ENCODE results near the gene SNRPB.

Gene SNRPB

DNA sequence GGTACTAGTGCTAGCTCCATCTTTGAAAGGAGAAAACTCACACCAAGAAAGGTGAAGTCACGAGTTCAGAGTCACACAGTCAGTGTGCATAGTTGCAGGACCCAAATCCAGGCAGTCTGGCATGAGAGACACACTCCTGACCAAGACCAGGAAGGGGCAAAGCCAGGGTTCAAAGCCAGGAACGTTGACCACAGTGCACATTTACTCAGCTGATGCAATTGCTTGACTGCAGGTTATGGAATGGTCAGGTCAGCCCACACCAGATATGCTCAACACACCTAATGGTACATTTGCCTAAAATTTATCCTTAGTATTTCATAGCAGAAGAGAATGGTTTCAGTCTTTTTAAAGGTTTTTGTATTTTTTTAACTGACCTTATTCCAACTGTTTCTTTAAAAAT lies 52.2 kb downstream of the SNRPB start:
- no peak for DNase-seq

DNA sequence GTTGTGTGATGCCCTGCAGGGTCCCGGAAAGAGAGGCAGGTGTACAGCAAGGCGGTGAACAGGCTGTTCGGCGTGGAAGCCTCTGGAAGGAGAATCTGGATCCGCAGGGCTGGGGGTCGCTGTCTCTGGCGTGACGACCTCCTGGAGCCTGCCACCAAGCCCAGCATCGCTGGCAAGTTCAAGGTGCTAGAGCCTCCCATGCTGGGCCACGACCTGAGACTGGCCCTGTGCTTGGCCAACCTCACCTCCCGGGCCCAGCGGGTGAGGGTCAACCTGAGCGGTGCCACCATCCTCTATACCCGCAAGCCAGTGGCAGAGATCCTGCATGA lies 53.4 kb downstream of the SNRPB start:
- DNase-seq, result no peak

DNA sequence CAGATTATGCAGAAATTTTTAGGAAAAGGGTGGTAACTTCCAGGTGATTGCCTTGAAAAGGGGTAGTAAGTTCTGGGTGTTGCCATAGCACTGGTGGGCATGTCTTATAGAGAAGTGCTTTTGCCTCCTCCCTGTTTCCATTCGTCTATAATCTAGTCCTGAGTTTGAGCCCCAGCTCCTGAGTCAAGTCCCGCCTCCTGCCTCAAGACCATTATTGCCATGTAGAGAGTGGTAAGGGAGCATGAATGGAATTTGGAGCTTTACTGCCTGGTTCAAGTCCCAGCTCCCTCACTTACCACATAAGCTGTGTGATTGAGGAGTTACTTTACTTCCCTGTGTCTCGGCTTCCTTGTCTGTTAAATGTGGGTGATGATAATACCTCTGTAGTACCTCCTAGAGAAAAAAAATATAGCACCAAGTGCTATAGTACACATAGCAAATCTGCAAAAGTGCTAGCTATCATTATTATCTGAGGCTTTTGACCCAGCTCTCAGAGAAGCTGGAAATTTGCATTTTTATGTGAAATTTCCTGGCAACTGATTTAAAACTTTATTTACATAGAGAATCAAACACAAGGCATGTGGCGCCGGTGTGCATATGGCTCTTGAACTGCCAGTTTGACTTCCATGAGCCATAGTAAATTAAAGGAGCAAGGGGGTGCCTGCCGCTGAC lies 53.9 kb downstream of the SNRPB start:
- DNase-seq, result no peak
